Left lung (tissue), 10 donors: ENCODE data around the gene TNIK. TPM values are rescaled to one million over a fixed set of nuclear protein-coding genes. Genes with fewer than 3 reads are reported as not detected.
"Not testable (repeated sequence)": the region's sequence is repeated elsewhere in the genome, so short reads cannot be mapped to it uniquely, and the experiment has no call there.

Source experiments
- ATAC-seq: fragments of 200-7000 bp; cut with Tn5 transposase; one replicate; pipeline ENCODE4 v1.9.1; 2020; ENCODE audit warnings: moderate library complexity
- DNase-seq, 4 donors: peaks; one replicate each; pipeline ENCODE4 v3.0.0-alpha.2; 2013 to 2020
- H3K27ac ChIP-seq, 2 donors: fragments of 200-600 bp; sonication (generic) in 1 of 2; one replicate each; pipeline versions ENCODE4 v1.5.0 to v1.8.0; 2020 to 2021
- H3K27me3 ChIP-seq, 2 donors: fragments of 200-600 bp; sonication (generic) in 1 of 2; one replicate each; pipeline versions ENCODE4 v1.5.0 to v1.8.0; 2020 to 2021
- H3K36me3 ChIP-seq, 2 donors: fragments of 200-600 bp; sonication (generic) in 1 of 2; one replicate each; pipeline versions ENCODE4 v1.5.0 to v1.8.0; 2020 to 2021
- H3K4me1 ChIP-seq, 2 donors: fragments of 200-600 bp; one replicate each; pipeline ENCODE4 v1.8.0; 2021
- H3K4me3 ChIP-seq, 2 donors: fragments of 200-600 bp; sonication (generic) in 1 of 2; one replicate each; pipeline versions ENCODE4 v1.5.0 to v1.8.0; 2020 to 2021; ENCODE audit warnings: mild to moderate bottlenecking in 1 of 2
- H3K9me3 ChIP-seq, 2 donors: fragments of 200-600 bp; sonication (generic) in 1 of 2; one replicate each; pipeline versions ENCODE4 v1.5.0 to v1.8.0; 2020 to 2021
- intact Hi-C, 2 donors: fragments of 100-400 bp; cut with DNase I; formaldehyde crosslinking; loops; one replicate each; pipeline versions ENCODE4 v1.11.2 to v1.14.2; 2022
- polyA plus RNA-seq, 6 donors: library from polyadenylated mRNA; unstranded; fragments of 120-200 nt; gene quantifications; one replicate each; pipeline ENCODE4 v1.2.1, GENCODE V29; 2013; ENCODE audit not compliant: insufficient read length in 6 of 6
- total RNA-seq, 2 donors: library from RNA; stranded (reverse); fragmentation: NEBNext Ultra II Directional; extraction: Animal tissue kit (Norgen Biotek cat#: 25700); gene quantifications; one replicate each; pipeline ENCODE4 v1.2.1, GENCODE V29; 2021
- TF ChIP-seq, protein P1 (sequence below), 2 donors: fragments of 200-600 bp; sonication (generic) in 1 of 2; IDR thresholded peaks; one replicate each; pipeline versions ENCODE4 v1.5.0 to v1.8.0; 2021; ENCODE audit warnings: antibody characterized with exemption in 2 of 2
- donor health status: DM: no; HTN: yes; CAD: no.
- donor health status: DM: no; HTN: no; CAD: no.

The TNIK gene
- total and polyA plus RNA-seq, 8 donors: 14.8 to 42.0 (median 17.4) TPM

DNA sequence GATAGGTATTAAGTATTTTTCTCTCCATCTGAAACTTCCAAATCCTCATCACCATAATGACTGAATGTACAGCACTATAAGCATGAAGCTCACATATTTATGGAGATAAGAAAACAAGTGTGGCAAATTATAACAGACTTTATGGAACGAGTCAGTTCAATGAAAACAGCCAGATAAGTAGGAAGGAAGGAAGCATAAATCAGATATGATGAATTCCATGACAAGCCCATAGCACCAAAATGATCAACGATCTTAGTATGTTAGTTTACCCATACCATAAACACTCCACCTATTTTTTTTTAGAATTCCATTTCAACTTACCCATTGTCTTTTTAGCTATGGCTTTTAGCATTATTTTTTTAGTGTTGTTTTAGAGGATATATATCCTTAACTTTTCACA is 169.5 kb downstream of the TNIK start:
- intact Hi-C loops: no loop called here
- no peaks in the 10 kb centered on the region for H3K4me1 ChIP-seq
- TF ChIP-seq, protein P1, sequence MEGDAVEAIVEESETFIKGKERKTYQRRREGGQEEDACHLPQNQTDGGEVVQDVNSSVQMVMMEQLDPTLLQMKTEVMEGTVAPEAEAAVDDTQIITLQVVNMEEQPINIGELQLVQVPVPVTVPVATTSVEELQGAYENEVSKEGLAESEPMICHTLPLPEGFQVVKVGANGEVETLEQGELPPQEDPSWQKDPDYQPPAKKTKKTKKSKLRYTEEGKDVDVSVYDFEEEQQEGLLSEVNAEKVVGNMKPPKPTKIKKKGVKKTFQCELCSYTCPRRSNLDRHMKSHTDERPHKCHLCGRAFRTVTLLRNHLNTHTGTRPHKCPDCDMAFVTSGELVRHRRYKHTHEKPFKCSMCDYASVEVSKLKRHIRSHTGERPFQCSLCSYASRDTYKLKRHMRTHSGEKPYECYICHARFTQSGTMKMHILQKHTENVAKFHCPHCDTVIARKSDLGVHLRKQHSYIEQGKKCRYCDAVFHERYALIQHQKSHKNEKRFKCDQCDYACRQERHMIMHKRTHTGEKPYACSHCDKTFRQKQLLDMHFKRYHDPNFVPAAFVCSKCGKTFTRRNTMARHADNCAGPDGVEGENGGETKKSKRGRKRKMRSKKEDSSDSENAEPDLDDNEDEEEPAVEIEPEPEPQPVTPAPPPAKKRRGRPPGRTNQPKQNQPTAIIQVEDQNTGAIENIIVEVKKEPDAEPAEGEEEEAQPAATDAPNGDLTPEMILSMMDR (IDR thresholded peaks at IDR 0.05): no peak
- H3K27me3 ChIP-seq: no peaks in the 10 kb centered on the region
- no peak for DNase-seq
- no peak overlapping the region for H3K4me3 ChIP-seq
- H3K27ac ChIP-seq: no peak overlapping the region
- ATAC-seq: no peak
- no peaks in the 10 kb centered on the region for H3K36me3 ChIP-seq
- H3K9me3 ChIP-seq: no peaks in the 10 kb centered on the region

DNA sequence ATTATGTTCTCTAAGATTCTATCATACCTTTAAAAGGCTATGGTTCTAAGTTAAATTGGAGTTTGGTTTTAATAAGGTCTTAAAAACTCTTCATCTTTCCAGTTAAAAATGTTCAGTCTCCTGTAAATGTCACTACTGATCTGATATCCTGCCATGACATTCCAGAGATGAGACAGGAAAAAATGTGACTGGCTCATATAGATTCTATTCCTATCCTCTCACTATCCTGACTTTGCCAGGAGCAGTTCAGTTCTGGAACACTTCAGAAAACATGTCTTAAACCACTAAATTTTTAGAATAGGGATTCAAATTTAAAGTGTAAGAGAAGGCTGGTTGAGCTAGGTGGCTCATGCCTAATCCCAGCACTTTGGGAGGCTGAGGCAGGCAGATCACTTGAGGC is 170.9 kb downstream of the TNIK start:
- TF ChIP-seq, protein P1 (IDR thresholded peaks at IDR 0.05): no peak
- ATAC-seq (no peak), DNase-seq (no peak)
- no peak overlapping the region for H3K27ac ChIP-seq
- H3K27me3 ChIP-seq: no peaks in the 10 kb centered on the region
- H3K9me3 ChIP-seq: no peaks in the 10 kb centered on the region
- H3K4me3 ChIP-seq: no peak overlapping the region
- no peaks in the 10 kb centered on the region for H3K36me3 ChIP-seq
- intact Hi-C loops: no loop called here
- no peaks in the 10 kb centered on the region for H3K4me1 ChIP-seq

DNA sequence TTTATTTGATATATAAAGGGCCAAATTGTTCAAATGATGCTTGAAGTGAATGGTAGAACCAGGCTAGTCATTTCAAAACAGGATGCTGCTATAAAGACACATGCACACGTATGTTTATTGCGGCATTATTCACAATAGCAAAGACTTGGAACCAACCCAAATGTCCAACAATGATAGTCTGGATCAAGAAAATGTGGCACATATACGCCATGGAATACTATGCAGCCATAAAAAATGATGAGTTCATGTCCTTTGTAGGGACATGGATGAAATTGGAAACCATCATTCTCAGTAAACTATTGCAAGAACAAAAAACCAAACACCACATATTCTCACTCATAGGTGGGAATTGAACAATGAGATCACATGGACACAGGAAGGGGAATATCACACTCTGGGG is 172.4 kb downstream of the TNIK start:
- H3K27ac ChIP-seq, ATAC-seq, H3K4me1 ChIP-seq, H3K27me3 ChIP-seq, intact Hi-C loops, H3K36me3 ChIP-seq, H3K4me3 ChIP-seq, DNase-seq, H3K9me3 ChIP-seq: not testable (repeated sequence)

DNA sequence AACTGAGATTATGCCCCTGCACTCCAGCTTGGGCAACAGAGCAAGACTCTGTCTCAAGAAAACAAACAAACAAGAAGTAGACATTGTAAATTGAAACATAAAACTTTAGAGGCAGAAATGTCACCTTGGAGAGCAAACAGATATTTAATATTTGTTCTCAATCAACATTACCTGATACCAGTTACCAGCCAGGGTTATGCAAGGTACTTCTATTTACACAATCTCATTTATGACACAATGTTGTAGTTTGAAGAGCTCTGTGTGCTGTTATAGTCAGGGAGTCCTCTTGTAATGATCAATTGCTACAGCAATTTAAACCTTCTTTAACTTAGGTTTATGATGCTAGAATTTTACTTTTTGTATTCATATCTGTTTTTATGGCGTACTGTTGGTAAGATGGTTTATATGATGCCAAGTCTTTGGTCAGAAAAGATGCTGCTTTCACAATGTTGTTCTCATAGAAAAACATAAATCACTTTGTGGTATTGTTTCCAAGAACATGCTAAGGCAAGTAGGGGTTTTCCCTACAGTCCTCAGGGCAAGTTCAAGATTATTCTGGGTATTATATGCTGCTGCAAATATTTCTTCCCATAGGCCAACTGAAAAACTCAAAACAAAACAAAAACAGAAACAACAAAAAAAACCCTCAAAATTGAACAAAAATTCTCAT is 173.5 kb downstream of the TNIK start:
- H3K4me1 ChIP-seq: no peaks in the 10 kb centered on the region
- no peaks in the 10 kb centered on the region for H3K27me3 ChIP-seq
- H3K36me3 ChIP-seq: no peaks in the 10 kb centered on the region
- intact Hi-C loops: no loop called here
- ATAC-seq (peak; percentile 63), DNase-seq (no peak)
- no peaks in the 10 kb centered on the region for H3K9me3 ChIP-seq
- TF ChIP-seq, protein P1 (IDR thresholded peaks at IDR 0.05): no peak
- H3K4me3 ChIP-seq: no peak overlapping the region
- no peak overlapping the region for H3K27ac ChIP-seq

DNA sequence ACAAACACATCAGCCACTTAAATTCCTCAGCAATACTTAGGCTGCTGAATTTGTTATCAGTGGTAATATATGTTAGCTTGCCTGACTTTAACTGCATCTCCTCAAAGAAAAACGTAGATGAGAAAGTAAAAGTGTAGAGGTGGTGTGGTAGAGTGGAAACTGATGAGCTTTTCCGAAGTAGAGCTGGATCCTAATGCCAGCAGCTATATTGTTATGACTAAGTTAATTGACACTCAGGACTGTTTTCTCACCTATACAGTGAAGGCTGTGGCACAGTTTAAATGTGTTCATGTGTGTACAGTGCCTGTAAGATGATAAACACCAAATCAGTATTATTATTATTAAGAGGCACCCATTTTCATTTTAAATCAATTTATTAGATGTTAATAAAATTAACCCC is 174.9 kb downstream of the TNIK start:
- Histone ChIP-seq H3K4me1 (no peaks in the 10 kb centered on the region), H3K9me3 (no peaks in the 10 kb centered on the region), H3K36me3 (no peaks in the 10 kb centered on the region), H3K27ac (peak overlapping the region in 1 of 2 donors; percentile 74), H3K27me3 (no peaks in the 10 kb centered on the region), H3K4me3 (no peak overlapping the region)
- TF ChIP-seq, protein P1 (IDR thresholded peaks at IDR 0.05): no peak
- DNase-seq: no peak
- no peak for ATAC-seq
- intact Hi-C loops: no loop called here
